Measurements from ENCODE around the gene C16orf86. TPM values are rescaled to one million over a fixed set of nuclear protein-coding genes. Genes with fewer than 3 reads are reported as not detected.

The C16orf86 gene
- total and polyA plus RNA-seq, 7 experiments from 2014 or later = 3.5 to 6.4 (median 4.7) TPM

GRCh38 chr16:67677712-67678111 is 11.1 kb downstream of the C16orf86 start:
- Histone ChIP-seq H3K27me3 (ENCODE audit: control insufficient read depth in 2 of 2, insufficient read depth in 2 of 2, low read length in 2 of 2) (no peaks in the 10 kb centered on the region), H3K4me3 (ENCODE audit: low read length) (no peak overlapping the region), H3K27ac (ENCODE audit: low read depth, low read length) (no peak overlapping the region), H3K4me1 (ENCODE audit: control insufficient read depth in 2 of 2, insufficient read depth in 2 of 2, low read length in 2 of 2) (no peaks in the 10 kb centered on the region), H3K36me3 (ENCODE audit: control insufficient read depth in 2 of 3, insufficient read depth in 3 of 3, low read length in 3 of 3) (peaks cover 0 to 12% (median 0%) of the 10 kb centered on the region in 3 experiments), H3K9me3 (ENCODE audit: control insufficient read depth in 2 of 3, low read length in 3 of 3) (no peaks in the 10 kb centered on the region)
- intact Hi-C loops (cut with micrococcal nuclease) = no loop called here
- ChIA-PET POLR2A (no interaction called here), CTCF (interaction anchor here (1.5 kb wide), 1 partner anchor 10 kb away, joined by 5 read pairs; no protein-coding TSS in a partner anchor)
- Mint-ChIP-seq H3K36me3 (peaks cover 0 to 5% (median 0%) of the 10 kb centered on the region in 5 donors), H3K4me1 (peaks cover 0 to 8% (median 0%) of the 10 kb centered on the region in 7 donors), H3K27ac (peak overlapping the region in 3 of 9 donors; percentile 30 to 58 (median 49)), H3K4me3 (no peak overlapping the region), H3K27me3 (no peaks in the 10 kb centered on the region), H3K9me3 (no peaks in the 10 kb centered on the region)
- DNase-seq (no peak), ATAC-seq (no peak)

- H3K9me3 Mint-ChIP-seq = no peaks in the 10 kb centered on the region
- Histone ChIP-seq H3K4me3 (ENCODE audit: low read length) (no peak overlapping the region), H3K4me1 (ENCODE audit: control insufficient read depth in 2 of 2, insufficient read depth in 2 of 2, low read length in 2 of 2) (no peaks in the 10 kb centered on the region), H3K9me3 (ENCODE audit: control insufficient read depth in 2 of 3, low read length in 3 of 3) (no peaks in the 10 kb centered on the region), H3K27ac (ENCODE audit: low read depth, low read length) (no peak overlapping the region), H3K27me3 (ENCODE audit: control insufficient read depth in 2 of 2, insufficient read depth in 2 of 2, low read length in 2 of 2) (no peaks in the 10 kb centered on the region), H3K36me3 (ENCODE audit: control insufficient read depth in 2 of 3, insufficient read depth in 3 of 3, low read length in 3 of 3) (peaks cover 0 to 16% (median 0%) of the 10 kb centered on the region in 3 experiments)
- ChIA-PET CTCF (interaction anchor here (1.5 kb wide), 1 partner anchor 11 kb away, joined by 5 read pairs; no protein-coding TSS in a partner anchor), POLR2A (no interaction called here)
- H3K4me3 Mint-ChIP-seq = no peak overlapping the region
- peaks cover 0 to 7% (median 0%) of the 10 kb centered on the region in 5 donors for H3K36me3 Mint-ChIP-seq
- DNase-seq (no peak), ATAC-seq (no peak)
- H3K4me1 Mint-ChIP-seq = peaks cover 0 to 8% (median 2%) of the 10 kb centered on the region in 7 donors
- intact Hi-C loops (cut with micrococcal nuclease) = no loop called here
- H3K27ac Mint-ChIP-seq = peak overlapping the region in 2 of 9 donors; percentile 26 to 49
- H3K27me3 Mint-ChIP-seq = no peaks in the 10 kb centered on the region
Measured at GRCh38 chr16:67678354-67679023, 11.9 kb downstream of the C16orf86 start.

DNA sequence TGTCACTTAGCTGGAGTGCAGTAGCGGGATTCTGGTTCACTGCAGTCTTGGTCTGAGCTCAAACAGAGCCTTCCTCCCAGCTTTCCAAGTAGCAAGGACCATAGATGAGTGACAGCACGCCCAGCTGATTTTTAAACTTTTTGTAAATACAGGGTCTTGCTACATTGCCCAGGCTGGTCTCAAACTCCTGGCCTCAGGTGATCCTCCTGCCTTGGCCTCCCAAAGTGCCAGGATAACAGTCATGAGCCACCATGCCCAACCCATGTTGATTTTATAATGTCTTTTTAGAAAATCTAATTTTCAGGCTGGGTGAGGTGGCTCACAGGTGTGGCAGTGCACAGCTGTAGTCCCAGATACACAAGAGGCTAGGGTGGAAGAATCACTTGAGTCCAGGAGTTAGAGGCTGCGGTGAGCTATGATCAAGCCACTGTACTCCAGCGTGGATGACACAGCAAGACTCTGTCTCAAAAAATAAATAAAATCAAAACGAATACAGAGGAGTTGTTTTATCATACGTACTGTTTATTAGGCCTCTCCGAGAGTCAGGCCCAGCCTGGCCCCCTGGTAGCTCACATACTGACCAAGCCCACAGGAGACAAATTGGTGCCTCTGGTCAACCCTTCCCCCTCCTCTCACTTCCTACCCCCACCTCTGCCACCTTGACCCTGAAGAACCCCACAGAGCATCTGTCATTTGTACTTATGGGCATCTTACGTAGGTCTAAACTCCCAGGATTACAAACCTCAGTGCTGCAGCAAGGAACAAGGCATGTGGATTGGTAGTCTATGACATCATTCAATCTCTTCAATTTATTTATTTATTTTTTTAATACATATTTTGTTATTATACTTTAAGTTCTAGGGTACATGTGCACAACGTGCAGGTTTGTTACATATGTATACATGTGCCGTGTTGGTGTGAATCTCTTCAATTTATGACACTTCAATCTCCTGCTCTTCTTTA is 13.6 kb downstream of the C16orf86 start:
- H3K36me3 Mint-ChIP-seq = peaks cover 0 to 11% (median 2%) of the 10 kb centered on the region in 5 donors
- H3K27me3 ChIP-seq (ENCODE audit: control insufficient read depth in 2 of 2, insufficient read depth in 2 of 2, low read length in 2 of 2) = no peaks in the 10 kb centered on the region
- POLR2A ChIA-PET = interaction anchor here (0.6 to 1.1 kb wide), 3 partner anchors 44 to 199 kb away, joined by 3 to 4 read pairs (median 3); partner anchors contain the start of gene ATP6V0D1
- intact Hi-C loops (cut with micrococcal nuclease) = no loop called here
- no peak for ATAC-seq
- H3K9me3 Mint-ChIP-seq = no peaks in the 10 kb centered on the region
- H3K4me3 Mint-ChIP-seq = no peak overlapping the region
- CTCF ChIA-PET = interaction anchor here (0.7 to 0.9 kb wide), 2 partner anchors 12 to 159 kb away, joined by 3 read pairs; no protein-coding TSS in a partner anchor
- H3K4me1 Mint-ChIP-seq = peaks cover 0 to 14% (median 6%) of the 10 kb centered on the region in 7 donors
- no peak overlapping the region for H3K27ac ChIP-seq (ENCODE audit: low read depth, low read length)
- H3K4me1 ChIP-seq (ENCODE audit: control insufficient read depth in 2 of 2, insufficient read depth in 2 of 2, low read length in 2 of 2) = peaks cover 0 to 2% of the 10 kb centered on the region in 2 donors
- H3K36me3 ChIP-seq (ENCODE audit: control insufficient read depth in 2 of 3, insufficient read depth in 3 of 3, low read length in 3 of 3) = peaks cover 0 to 23% (median 0%) of the 10 kb centered on the region in 3 experiments
- no peak overlapping the region for H3K4me3 ChIP-seq (ENCODE audit: low read length)
- peak overlapping the region in 3 of 9 donors; percentile 29 to 51 (median 41) for H3K27ac Mint-ChIP-seq
- no peaks in the 10 kb centered on the region for H3K27me3 Mint-ChIP-seq
- no peak for DNase-seq
- no peaks in the 10 kb centered on the region for H3K9me3 ChIP-seq (ENCODE audit: control insufficient read depth in 2 of 3, low read length in 3 of 3)

- Mint-ChIP-seq H3K27ac (peak overlapping the region in 2 of 9 donors; percentile 29 to 80), H3K27me3 (no peaks in the 10 kb centered on the region), H3K4me1 (peaks cover 0 to 18% (median 11%) of the 10 kb centered on the region in 7 donors), H3K9me3 (no peaks in the 10 kb centered on the region), H3K4me3 (peak overlapping the region in 1 of 10 donors; percentile 1), H3K36me3 (peaks cover 0 to 13% (median 2%) of the 10 kb centered on the region in 5 donors)
- Histone ChIP-seq H3K27ac (ENCODE audit: low read depth, low read length) (no peak overlapping the region), H3K4me3 (ENCODE audit: low read length) (no peak overlapping the region), H3K9me3 (ENCODE audit: control insufficient read depth in 2 of 3, low read length in 3 of 3) (no peaks in the 10 kb centered on the region), H3K36me3 (ENCODE audit: control insufficient read depth in 2 of 3, insufficient read depth in 3 of 3, low read length in 3 of 3) (peaks cover 0 to 23% (median 0%) of the 10 kb centered on the region in 3 experiments), H3K4me1 (ENCODE audit: control insufficient read depth in 2 of 2, insufficient read depth in 2 of 2, low read length in 2 of 2) (peaks cover 0 to 7% of the 10 kb centered on the region in 2 donors), H3K27me3 (ENCODE audit: control insufficient read depth in 2 of 2, insufficient read depth in 2 of 2, low read length in 2 of 2) (no peaks in the 10 kb centered on the region)
- no peak for ATAC-seq
- ChIA-PET CTCF (interaction anchor here (0.6 kb wide), 1 partner anchor 18 kb away, joined by 3 read pairs; no protein-coding TSS in a partner anchor), POLR2A (interaction anchor here (0.7 to 1.2 kb wide), 3 partner anchors 10 to 35 kb away, joined by 3 read pairs; no protein-coding TSS in a partner anchor)
- intact Hi-C loops (cut with micrococcal nuclease) = no loop called here
- no peak for DNase-seq
Measured at GRCh38 chr16:67683767-67684166, 17.2 kb downstream of the C16orf86 start.

DNA sequence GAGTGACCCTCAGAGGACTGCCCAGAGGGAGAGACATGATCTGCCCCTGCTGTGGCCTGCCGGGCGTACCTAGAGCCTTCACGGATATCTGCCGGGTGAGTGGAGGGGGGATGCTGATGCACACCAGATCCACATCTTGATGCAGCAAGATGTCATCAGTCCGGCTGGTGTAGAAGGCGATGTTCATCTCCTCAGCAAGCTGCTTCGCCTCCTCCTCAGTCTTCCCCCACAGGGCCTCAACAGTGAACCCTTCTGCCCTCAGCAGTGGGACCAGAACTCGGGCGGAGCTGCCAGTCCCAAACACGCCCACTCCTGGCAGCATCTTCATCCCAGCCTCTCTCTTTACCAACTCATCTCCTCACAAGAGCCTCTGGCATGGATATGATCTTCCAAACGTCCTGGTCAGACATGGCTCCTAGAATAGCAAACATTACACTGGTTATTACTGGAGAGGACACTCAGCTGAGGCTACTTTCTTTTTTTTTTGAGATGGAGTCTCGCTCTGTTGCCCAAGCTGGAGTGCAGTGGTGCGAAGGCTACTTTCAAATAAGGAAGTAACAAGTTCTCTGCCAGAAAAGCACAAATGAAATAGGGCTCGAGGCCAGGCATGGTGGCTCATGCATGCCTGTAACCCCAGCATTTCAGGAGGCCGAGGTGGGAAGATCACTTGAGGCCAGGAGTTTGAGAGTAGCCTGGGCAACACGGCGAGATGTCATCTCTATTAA is 18.9 kb downstream of the C16orf86 start:
- H3K36me3 ChIP-seq (ENCODE audit: control insufficient read depth in 2 of 3, insufficient read depth in 3 of 3, low read length in 3 of 3) = peaks cover 0 to 23% (median 0%) of the 10 kb centered on the region in 3 experiments
- no peaks in the 10 kb centered on the region for H3K9me3 Mint-ChIP-seq
- ATAC-seq (no peak), DNase-seq (no peak)
- no peaks in the 10 kb centered on the region for H3K27me3 Mint-ChIP-seq
- ChIA-PET CTCF (interaction anchor here (0.7 to 1.0 kb wide), 2 partner anchors 11 to 56 kb away, joined by 3 read pairs; no protein-coding TSS in a partner anchor), POLR2A (no interaction called here)
- H3K4me3 Mint-ChIP-seq = peak overlapping the region in 3 of 10 donors; percentile 9 to 42 (median 32)
- H3K4me3 ChIP-seq (ENCODE audit: low read length) = no peak overlapping the region
- H3K4me1 Mint-ChIP-seq = peaks cover 0 to 18% (median 11%) of the 10 kb centered on the region in 7 donors
- H3K27me3 ChIP-seq (ENCODE audit: control insufficient read depth in 2 of 2, insufficient read depth in 2 of 2, low read length in 2 of 2) = no peaks in the 10 kb centered on the region
- H3K27ac Mint-ChIP-seq = peak overlapping the region in 8 of 9 donors; percentile 14 to 85 (median 74)
- peaks cover 0 to 13% (median 2%) of the 10 kb centered on the region in 5 donors for H3K36me3 Mint-ChIP-seq
- H3K27ac ChIP-seq (ENCODE audit: low read depth, low read length) = peak overlapping the region; percentile 45
- intact Hi-C loops (cut with micrococcal nuclease) = no loop called here
- peaks cover 0 to 7% of the 10 kb centered on the region in 2 donors for H3K4me1 ChIP-seq (ENCODE audit: control insufficient read depth in 2 of 2, insufficient read depth in 2 of 2, low read length in 2 of 2)
- H3K9me3 ChIP-seq (ENCODE audit: control insufficient read depth in 2 of 3, low read length in 3 of 3) = no peaks in the 10 kb centered on the region
